GM21619 (cell line): Measurements from ENCODE around the gene TENM3.
A peak's percentile ranks its signal among the peaks of the same experiment; 100 is the strongest.

Experiments
- ATAC-seq: cut with Tn5 transposase; IDR thresholded peaks from one replicate; pipeline ENCODE4 v1.9.1; 2021; ENCODE audit not compliant: unreplicated experiment

TENM3 gene

DNA sequence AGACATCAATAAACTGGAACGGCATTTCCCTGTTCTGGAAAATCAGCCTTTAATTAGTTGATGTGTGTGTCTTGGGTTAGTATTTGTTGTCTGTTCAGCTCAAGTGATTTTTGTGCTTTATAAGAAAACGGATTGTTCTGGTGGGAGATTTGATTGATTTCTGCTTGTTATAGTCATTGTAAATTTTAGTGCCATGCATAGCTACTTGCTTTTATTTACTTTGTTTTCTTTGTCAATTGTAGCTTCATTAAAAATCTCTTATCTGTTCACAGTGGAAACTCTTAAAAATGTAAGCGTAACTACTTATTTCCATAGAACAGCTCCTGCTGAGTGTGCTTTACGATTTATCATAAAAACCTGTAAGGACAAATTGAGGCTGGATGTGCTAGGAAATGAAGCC, 253.2 kb downstream of the TENM3 start:
- no peak for ATAC-seq

DNA sequence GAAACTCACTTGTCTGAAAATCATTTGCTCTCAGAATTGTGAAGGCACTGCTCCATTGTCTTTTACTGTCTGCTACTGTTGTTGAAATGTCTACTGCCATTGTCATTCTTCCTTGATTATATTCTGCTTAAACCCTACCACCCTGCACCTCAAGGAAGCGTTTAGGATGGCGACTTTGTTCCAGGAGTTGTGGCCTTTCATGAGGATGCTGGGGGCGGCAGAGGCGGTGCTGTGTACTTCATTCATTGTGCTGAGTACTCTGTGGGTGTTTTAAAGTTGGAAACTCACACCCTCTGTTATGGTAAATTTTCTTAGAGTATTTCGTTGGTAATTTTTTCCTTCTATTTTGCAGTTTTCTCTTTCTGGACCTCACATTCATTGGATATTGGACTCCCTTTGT, 258.9 kb downstream of the TENM3 start:
- no peak for ATAC-seq

DNA sequence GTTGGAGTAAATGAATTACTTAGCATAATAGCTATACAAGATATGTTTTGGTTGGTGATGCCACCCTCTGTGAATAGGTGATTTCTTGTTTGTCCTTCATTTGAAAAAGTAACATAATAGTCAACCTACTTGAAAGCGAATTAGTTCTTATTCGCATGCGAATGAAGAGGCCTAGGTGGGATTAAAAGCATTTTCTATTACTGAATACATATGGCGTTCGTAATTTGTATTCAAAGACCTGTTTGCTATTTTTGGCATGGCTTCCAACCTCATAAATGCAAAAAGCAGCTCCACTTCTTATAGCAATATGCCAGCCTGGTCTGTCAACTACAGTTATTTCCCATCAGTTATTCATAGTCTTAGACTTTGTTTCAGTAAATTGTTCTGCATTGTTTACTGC, 261.3 kb downstream of the TENM3 start:
- no peak for ATAC-seq

DNA sequence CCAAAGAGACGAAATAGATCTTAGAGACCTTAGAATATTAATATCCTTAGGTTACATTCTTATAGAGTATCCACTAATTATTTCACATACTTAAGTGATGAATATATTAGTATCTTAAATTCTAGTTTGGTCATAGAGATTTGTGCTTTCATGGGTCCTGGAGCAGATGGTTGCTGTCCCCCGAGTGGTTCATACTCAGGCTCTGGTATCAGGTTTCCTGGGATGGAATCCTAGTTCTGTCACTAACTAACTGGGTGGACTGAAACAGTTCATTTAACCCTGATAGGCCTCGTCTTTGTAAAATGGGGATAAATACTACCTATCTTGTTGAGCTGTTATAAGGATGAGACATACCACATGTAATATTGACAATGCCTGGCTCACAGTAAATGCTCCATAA, 264.6 kb downstream of the TENM3 start:
- ATAC-seq, result no peak

- no peak for ATAC-seq
Measured at GRCh38 chr4:182510836-182511235, 267.6 kb downstream of the TENM3 start.

GRCh38 chr4:182513587-182514291, 270.5 kb downstream of the TENM3 start:
- peak; percentile 79 for ATAC-seq

DNA sequence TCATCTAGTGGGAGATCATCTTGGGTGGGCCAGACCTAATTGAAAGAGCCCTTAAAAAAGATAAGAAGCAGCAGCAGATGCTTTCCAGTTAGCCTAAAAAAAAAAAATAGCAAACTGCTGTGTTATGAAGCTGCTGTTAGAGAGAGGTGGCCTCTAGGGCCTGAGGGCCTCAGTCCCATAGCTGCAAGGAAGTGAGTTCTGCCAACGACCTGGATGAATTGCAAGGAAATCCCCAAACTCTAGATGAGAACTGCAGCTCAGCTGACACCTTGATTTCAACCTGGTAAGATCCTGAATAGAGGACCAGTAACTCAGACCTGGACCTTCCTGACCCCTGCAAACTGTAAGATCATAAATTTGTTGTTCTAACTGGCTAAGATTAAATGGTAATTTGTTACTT, 275.2 kb downstream of the TENM3 start:
- ATAC-seq, result peak; percentile 31

DNA sequence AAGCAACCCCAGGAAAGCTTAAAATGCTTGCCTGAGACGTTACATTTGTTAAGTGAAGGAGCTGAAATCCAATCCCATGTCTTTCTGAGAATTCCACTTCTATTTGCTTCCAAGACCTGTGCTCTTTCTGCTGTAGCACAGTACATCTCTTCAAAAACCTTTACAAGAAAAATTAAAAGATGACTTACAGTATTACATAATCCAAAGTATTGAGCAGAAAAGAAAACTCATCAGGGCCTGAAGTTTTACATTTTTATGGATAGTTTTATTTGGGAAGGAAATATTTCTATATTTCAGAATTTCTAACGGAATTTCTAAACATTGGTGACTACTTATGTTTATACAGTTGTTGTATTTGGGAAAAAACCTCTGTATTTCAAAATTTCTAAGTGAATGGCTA, 276.3 kb downstream of the TENM3 start:
- ATAC-seq, result no peak

DNA sequence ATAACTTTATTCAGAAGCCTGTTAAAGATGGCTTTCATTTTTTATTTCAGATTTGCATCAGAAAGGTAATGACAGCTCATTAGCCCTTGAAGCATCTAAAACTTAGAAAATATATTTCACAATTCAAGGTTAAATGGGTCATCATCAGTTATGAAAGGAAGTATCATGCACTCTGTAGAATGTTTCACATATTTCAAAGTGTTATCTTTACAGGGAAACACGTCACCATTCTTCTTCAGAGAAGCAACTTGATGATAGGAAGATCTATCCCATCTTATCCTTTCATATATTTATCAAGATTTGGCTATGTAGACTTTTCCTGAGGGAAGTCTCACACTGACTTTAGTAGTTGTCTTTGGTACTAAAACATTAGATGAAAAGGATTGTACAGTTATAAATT, 277.8 kb downstream of the TENM3 start:
- ATAC-seq, result no peak

- ATAC-seq, result no peak
Measured at GRCh38 chr4:182528819-182529218, 285.6 kb downstream of the TENM3 start.

- no peak for ATAC-seq
Measured at GRCh38 chr4:182530451-182530850, 287.2 kb downstream of the TENM3 start.

DNA sequence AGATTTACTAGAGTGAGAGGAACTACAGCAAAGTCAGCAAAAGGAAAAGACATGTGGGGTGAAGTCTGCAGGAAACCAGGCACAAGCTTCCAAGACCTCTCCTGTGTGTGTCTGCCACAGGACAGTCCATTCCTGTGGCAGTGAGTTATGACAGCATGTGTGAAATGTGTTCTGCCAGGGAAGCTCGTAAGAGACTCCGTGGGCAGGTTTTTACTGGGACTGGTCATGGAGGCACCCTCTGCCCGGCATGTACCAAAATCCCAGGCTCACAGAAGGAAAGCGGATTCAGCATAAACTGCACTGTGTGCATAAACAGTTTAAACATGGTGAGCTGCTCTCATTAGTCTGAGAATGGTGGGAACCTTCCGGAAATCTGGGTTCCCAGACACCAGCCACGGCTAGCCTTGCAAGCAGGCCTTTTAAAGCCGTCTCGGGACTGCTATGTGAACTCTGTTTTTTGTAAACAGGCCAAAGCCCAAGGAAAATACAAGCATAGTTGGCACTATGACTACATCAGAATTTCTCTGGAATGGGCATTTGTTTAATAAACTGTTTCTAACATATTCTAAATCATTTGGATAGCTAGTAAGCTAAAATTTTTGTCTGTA, 288.5 kb downstream of the TENM3 start:
- no peak for ATAC-seq

GRCh38 chr4:182532441-182532840, 289.2 kb downstream of the TENM3 start:
- no peak for ATAC-seq

GRCh38 chr4:182533964-182534363, 290.8 kb downstream of the TENM3 start:
- no peak for ATAC-seq

DNA sequence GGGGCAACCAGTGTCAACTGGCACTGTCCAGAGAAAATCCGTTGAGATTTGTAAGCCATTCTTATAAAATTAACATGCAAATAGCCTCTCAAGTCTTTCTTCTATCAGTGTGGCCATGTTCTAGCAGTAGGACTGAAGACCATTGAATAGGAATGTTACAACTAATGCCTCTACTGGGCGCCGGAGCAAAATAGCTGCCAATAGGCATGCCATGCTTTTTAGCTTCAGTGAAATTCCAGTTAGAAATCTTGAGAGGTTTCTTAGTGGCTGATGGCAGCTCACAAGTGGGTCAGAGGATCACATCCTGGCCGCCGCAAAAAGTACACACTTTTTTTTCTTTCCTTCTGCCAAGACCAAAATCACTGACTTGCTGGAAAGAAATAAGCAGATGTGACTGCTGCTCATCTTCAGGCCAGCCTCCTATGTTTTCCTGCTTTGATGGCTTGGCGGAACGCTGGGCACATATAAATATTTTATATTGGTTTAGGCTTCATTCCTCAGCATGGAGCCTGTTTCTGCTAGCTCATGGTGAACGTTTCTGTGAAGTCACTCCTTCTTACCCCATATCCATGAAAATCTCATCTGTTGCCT, 293.1 kb downstream of the TENM3 start:
- no peak for ATAC-seq

- no peak for ATAC-seq
Measured at GRCh38 chr4:182537031-182537795, 294.0 kb downstream of the TENM3 start.

DNA sequence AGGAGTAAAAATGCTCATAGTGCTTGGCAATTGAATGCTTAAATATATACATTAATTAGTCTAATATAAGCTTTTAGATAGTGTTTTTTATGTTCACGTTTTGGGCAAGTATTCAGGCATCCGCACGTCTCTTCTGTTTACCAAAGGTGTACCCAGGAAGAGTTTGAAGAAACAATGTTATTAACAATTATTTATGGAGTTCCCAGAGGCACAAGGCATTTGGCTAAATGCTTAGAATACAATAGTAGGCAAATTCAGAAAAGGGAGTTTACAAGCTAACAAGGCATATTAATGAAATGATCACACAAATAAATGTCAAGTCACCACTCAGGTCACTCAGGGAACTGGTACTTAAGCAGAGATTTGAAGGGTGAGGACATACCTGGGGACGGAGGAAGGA, 294.8 kb downstream of the TENM3 start:
- no peak for ATAC-seq

DNA sequence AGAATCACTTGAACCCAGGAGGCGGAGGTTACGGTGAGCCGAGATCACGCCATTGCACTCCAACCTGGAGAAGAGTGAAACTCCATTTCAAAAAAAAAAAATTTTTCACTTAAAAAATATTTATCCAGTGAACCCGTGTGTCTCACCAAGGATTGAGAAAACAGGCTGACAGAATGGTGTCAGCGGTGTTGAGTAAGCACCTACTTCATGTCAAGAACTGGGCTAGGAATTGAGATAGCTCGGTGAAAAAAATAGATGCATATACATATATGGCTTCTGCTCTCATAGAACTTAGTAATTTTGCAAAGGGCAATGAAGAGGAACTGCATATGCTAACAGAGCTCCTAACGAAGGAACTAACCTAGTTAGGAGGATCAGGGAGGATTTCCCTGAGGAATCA, 297.3 kb downstream of the TENM3 start:
- no peak for ATAC-seq

DNA sequence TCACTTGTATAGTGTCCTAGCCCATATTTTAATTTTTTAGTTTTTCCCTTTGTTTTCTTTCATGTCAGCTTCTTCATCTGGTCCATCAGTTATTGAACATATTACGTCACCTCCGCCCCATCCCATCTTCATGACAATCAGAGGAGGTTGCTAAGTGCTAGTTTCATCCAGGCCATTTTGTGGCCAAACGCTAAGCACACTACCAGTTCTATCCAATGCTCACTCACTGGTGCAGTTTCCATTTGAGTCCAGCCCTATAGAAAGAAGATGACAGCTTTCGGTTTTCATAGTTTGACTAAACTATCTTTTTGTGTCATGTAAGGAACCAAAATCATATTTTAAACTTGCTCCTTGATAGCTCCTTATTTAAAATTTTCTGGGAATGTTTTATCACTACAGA, 304.2 kb downstream of the TENM3 start:
- peak; percentile 100 for ATAC-seq

GRCh38 chr4:182548156-182548555, 305.0 kb downstream of the TENM3 start:
- no peak for ATAC-seq

DNA sequence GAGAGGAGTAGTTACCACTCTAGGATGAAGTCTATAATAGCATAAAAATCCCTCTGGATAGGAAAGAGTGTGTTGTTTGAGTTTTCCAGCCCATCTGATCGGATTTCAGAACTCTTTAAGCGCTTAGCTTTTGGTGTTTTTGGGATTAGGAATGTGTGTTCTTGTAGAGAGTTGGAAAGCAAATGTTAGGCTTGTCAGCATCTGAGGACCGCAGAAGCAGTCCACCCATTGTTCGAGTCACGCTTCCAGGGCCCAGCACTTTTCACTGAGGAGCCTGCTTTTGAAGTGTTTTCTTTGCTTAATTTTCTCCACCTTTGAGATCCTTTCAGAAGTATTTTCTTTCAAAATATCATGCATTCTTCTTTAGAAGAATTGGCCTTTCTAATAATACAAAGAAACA, 306.2 kb downstream of the TENM3 start:
- no peak for ATAC-seq

- ATAC-seq, result no peak
Measured at GRCh38 chr4:182552948-182553347, 309.7 kb downstream of the TENM3 start.
